GM19351 (cell line): ENCODE measurements around the gene IBA57.
"Not testable (repeated sequence)": the region's sequence is repeated elsewhere in the genome, so short reads cannot be mapped to it uniquely, and the experiment has no call there.

Experiments used
- ATAC-seq: cut with Tn5 transposase; IDR thresholded peaks from one replicate; pipeline ENCODE4 v1.9.1; 2021; ENCODE audit warnings: mild to moderate bottlenecking, moderate library complexity; ENCODE audit not compliant: unreplicated experiment

IBA57 gene

DNA sequence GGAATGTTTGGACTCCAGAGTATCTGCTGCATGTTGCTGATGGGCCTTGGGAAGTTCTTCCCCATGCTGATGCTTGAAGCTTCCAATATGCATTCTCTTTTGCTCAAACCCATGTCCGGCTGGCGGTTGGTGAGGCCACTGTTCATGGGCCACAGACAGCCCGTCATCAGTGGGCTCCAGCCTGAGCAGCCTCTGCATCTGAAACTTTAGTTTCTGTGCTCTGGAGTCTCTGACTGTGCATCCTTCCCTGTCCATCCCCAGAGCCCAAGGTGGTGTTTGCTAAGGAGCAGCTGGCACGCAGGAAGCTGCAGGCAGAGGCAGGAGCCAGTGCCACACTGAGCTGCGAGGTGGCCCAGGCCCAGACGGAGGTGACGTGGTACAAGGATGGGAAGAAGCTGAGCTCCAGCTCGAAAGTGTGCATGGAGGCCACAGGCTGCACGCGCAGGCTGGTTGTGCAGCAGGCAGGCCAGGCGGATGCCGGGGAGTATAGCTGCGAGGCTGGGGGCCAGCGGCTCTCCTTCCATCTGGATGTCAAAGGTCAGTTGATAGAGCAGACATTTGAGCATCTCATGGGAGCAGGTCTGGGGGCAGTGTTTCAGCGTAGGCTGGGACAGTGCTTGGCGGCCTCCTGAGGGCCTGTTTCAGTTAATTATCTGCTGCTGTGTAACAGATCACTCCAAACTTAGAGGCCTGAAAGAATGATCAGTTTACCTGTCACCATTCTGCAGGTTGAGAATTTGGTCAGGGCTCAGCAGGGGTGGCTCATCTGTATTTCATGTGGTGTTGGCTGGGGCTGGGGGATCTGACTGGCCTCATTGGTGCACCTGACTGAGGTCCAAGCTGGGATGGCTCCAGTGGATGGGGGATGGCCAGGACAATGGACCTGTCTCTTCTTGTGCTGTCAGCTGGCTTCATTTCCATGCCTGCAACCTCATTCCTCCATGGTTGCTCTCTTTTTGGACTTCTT lies 58.9 kb downstream of the IBA57 start:
- no peak for ATAC-seq

DNA sequence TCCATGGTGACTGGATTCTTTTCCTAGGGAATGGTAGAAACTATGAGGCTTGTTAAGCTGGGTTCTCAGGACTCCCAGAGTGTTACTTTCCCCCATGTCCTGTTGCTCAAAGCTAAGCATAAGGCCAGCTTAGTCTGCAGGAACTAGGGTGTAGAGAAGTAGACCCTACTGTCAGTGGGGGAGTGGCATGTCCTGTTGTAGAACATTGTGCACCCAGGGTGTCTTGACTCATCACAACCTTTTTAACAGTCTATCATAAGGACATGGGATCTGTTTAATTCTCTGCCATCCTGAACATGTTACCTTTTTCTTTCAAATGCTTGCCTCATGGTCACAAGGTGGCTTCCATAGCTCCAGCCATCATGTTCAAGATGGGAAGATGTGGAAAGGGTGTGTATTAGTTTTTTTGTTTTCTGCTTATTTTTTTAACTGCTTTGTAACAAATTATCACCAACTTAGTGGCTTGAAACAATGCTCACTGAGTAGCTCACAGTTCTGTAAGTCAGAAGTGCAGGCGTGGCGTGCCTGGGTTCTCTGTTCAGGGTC lies 59.6 kb downstream of the IBA57 start:
- ATAC-seq, result no peak

DNA sequence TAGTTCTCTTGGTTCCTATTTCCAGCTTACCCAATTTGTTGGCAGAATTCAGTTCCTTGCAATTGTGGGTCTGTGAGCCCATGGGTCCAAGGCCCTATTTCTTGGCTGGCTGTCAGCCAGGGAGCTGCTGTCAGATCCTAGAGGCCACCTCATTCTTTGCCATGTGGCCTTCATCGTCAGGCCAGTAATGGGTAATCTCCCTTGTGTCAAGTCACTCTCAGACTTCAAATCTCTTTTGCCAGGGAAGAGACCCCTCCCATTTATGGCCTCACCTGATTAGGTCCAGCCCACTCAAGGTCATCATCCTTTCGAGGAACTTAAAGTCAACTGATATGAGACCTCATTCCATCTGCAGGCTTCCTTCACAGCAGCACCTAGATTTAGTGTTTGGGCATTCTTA lies 60.1 kb downstream of the IBA57 start:
- no peak for ATAC-seq

GRCh38 chr1:228226141-228226874 lies 60.7 kb downstream of the IBA57 start:
- no peak for ATAC-seq

DNA sequence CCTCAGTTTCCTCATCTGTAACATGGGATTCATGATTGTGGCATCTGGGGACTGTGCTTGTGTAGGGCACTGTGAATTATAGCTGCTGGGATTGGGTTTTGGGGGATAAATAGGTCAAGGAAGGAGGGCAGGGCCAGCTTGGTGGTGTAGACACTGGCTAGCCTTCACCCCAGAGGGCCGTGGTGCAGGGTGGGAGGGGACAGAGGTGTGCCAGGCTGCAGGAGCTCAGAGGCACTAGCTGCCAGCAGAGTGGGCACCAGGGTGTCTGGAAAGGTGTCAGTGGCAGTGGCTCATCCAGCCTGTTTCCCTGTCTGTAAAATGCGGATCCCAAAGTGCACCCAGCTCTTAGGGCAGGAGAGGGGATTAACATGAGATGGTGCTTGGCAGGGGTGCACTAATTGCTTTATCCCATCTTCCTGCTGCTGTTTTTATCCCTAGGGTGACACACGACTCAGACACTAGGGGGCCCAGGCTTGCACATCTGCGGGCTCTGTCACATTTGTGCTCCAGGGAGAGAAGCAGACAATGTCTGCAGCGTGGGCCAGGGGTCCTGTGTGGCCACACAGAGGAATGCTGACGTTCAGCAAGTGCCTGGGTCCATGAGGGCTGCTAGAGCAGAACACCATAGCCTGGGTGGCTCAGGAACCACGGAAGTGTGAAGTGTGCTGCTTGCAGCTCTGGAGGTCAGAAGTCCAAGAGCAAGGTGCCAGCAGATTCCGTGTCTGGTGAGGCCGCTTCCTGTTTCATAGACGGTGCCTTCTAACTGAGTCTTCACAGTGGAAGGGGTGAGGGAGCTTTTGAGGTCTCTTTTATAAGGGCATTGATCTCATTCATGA lies 61.6 kb downstream of the IBA57 start:
- no peak for ATAC-seq

- ATAC-seq, result not testable (repeated sequence)
Measured at GRCh38 chr1:228228147-228228546, 62.5 kb downstream of the IBA57 start.

GRCh38 chr1:228228601-228229074 lies 63.0 kb downstream of the IBA57 start:
- no peak for ATAC-seq

- ATAC-seq, result no peak
Measured at GRCh38 chr1:228231189-228231588, 65.6 kb downstream of the IBA57 start.
